T-helper 1 cell treated with Interleukin-12 subunit alpha and Interleukin-12 subunit beta and Interleukin-4 antibody, amounts not matched to agents 30 μg/mL and 1 μg/mL, for 36 hours (primary cell): Measurements from ENCODE around the gene LPCAT2.

Source experiments
- H3K27ac Mint-ChIP-seq: one replicate; pipeline ENCODE4 v1.8.0; 2021; ENCODE audit warnings: mild to moderate bottlenecking, mixed read lengths
- H3K27me3 Mint-ChIP-seq: one replicate; pipeline ENCODE4 v1.8.0; 2021; ENCODE audit warnings: low read depth, mixed read lengths
- H3K36me3 Mint-ChIP-seq: one replicate; pipeline ENCODE4 v1.8.0; 2021; ENCODE audit warnings: low read depth, mixed read lengths
- H3K4me1 Mint-ChIP-seq: one replicate; pipeline ENCODE4 v1.8.0; 2021; ENCODE audit warnings: low read depth, mixed read lengths
- H3K4me3 Mint-ChIP-seq: one replicate; pipeline ENCODE4 v1.8.0; 2021; ENCODE audit warnings: mild to moderate bottlenecking, moderate library complexity, mixed read lengths
- H3K9me3 Mint-ChIP-seq: one replicate; pipeline ENCODE4 v1.8.0; 2021; ENCODE audit warnings: mixed read lengths

LPCAT2 gene

DNA sequence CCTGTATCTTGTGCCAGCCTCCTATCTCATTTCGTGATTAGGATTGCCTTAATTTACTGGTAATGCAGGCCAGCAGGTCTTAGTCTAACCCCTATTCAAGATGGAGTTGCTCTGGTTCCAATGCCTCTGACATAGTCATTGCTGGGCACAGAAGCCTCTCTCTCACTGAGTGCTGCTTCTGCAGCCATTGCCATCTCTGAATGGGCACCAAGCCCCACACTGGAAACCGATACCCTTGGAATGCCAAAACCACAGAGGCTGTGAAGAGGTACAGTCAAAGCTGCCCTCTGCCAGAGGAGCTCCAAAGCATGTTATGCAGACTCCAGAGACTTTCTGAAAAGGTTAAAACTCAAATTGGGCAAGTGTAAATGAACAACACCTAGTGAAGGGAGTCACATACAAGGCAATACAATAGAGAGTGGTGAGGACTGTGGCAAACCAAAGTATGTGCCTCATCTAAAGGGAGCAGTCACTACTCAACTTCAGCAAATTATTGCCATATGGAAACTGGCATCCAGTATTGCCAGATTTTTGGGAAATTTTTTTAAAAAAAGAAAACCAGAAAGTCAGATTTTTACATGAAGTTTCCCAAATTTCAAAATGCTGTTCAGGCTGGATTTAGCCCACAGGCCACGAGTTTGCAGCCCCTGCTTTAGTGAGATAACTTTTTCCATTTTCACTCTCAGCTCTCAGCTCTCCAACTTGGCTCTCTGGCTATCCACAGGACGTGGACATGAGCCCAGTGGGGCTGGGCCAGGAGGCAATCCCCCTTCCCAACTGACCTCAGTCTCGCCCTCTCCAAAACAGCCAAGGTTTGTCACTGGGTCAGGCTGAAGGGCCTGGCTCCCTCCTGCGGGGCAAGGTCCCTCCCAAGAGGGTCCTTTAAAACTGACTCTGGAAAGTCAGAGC is 32.0 kb upstream of the LPCAT2 start:
- Mint-ChIP-seq H3K27ac (no peak overlapping the region), H3K4me1 (peaks cover 2% of the 10 kb centered on the region), H3K36me3 (no peaks in the 10 kb centered on the region), H3K27me3 (peaks cover 46% of the 10 kb centered on the region), H3K9me3 (no peaks in the 10 kb centered on the region), H3K4me3 (no peak overlapping the region)

DNA sequence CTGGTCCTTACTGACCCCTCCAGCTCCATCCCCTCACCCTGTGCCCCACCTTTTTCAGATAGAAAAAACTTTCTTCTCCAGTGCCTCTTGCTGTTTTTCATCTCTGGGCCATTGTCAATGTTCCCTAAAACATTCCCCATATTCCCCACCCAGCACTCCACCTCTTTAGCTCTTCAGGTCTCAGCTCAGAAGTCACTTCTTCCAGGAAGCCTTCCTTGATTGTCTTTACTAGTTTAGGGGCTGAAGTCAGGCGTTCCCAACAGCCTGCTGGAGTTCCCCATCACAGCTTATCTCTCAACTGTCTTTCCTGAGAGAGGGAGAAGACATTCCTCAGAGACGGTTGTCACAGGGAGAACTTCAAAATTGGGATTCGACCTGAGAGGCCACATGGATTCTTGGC is 31.1 kb upstream of the LPCAT2 start:
- H3K9me3 Mint-ChIP-seq = no peaks in the 10 kb centered on the region
- no peak overlapping the region for H3K4me3 Mint-ChIP-seq
- no peaks in the 10 kb centered on the region for H3K36me3 Mint-ChIP-seq
- H3K27ac Mint-ChIP-seq = no peak overlapping the region
- peaks cover 48% of the 10 kb centered on the region for H3K27me3 Mint-ChIP-seq
- H3K4me1 Mint-ChIP-seq = no peaks in the 10 kb centered on the region

DNA sequence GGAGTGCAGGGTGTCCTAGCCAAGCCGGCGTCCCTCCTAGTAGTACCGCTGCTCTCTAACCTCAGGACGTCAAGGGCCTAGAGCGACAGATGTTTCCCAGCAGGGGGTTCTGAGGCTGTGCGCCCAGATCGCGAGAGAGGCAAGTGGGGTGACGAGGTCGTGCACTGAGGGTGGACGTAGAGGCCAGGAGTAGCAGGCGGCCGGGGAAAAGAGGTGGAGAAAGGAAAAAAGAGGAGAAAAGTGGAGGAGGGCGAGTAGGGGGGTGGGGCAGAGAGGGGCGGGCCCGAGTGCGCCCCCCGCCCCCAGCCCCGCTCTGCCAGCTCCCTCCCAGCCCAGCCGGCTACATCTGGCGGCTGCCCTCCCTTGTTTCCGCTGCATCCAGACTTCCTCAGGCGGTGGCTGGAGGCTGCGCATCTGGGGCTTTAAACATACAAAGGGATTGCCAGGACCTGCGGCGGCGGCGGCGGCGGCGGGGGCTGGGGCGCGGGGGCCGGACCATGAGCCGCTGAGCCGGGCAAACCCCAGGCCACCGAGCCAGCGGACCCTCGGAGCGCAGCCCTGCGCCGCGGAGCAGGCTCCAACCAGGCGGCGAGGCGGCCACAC is 29.9 kb upstream of the LPCAT2 start, which contains the start of gene MMP2:
TSS of gene MMP2 (plus strand) at position 372 of the 603 bp plus-strand sequence. CDS start 282 bp downstream, outside the sequence.
- Mint-ChIP-seq H3K27ac (no peak within 1 kb of the TSS), H3K4me1 (no peaks in the 10 kb centered on the region), H3K36me3 (no peaks in the 10 kb centered on the region), H3K4me3 (peak within 1 kb of the TSS; percentile 48), H3K27me3 (peaks cover 48% of the 10 kb centered on the region), H3K9me3 (no peaks in the 10 kb centered on the region)

DNA sequence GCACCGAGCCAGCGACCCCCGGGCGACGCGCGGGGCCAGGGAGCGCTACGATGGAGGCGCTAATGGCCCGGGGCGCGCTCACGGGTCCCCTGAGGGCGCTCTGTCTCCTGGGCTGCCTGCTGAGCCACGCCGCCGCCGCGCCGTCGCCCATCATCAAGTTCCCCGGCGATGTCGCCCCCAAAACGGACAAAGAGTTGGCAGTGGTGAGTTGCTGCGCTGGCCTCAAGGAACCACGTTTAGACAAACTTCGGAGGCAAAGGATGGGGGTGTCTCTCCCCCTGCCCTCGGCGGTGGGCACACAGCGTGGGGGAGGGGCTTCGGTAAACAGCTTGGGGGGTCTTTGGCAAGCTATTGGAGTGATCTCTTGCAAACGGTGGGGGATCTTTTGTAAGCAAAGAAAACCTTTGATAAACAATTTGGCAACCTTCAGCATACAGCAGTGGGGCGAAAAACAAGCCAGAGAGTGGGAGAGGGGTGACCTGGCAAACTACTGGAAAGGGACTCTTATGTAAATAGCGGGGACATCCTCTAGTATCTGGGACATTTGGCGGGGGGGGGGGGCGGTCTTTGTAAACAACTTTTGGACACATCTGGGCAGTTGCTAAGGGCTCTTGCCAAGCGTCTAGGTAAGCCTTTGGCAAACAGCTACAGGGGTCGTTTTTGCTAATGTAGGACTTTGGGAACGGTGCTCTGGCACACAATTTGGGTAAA is 29.3 kb upstream of the LPCAT2 start:
- H3K9me3 Mint-ChIP-seq = no peaks in the 10 kb centered on the region
- H3K27ac Mint-ChIP-seq = no peak overlapping the region
- no peaks in the 10 kb centered on the region for H3K4me1 Mint-ChIP-seq
- no peaks in the 10 kb centered on the region for H3K36me3 Mint-ChIP-seq
- peak overlapping the region; percentile 48 for H3K4me3 Mint-ChIP-seq
- peaks cover 48% of the 10 kb centered on the region for H3K27me3 Mint-ChIP-seq

DNA sequence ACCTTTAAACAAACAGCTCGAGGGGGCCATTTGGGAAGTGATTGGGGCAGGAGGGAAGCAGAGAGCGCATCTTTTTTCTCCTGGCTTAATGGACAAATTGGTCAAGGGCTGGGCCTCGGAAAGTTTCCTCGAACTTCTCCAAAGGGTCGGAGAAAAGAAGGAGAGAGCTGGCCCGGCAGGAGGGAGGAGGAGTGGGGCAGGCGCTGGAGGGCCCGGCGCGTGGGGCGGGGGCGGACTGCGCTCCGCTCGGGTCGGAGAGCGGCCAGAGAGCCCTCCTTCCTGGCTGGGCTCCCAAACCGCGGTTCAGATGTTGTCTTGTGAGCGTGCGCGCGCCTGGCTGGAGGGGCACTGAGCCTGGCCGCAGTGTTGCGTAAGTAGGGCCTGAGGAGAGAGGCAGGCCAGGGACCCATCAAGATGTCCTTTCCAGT is 28.6 kb upstream of the LPCAT2 start:
- no peaks in the 10 kb centered on the region for H3K9me3 Mint-ChIP-seq
- H3K4me1 Mint-ChIP-seq = no peaks in the 10 kb centered on the region
- no peak overlapping the region for H3K27ac Mint-ChIP-seq
- H3K4me3 Mint-ChIP-seq = no peak overlapping the region
- H3K36me3 Mint-ChIP-seq = no peaks in the 10 kb centered on the region
- peaks cover 48% of the 10 kb centered on the region for H3K27me3 Mint-ChIP-seq

DNA sequence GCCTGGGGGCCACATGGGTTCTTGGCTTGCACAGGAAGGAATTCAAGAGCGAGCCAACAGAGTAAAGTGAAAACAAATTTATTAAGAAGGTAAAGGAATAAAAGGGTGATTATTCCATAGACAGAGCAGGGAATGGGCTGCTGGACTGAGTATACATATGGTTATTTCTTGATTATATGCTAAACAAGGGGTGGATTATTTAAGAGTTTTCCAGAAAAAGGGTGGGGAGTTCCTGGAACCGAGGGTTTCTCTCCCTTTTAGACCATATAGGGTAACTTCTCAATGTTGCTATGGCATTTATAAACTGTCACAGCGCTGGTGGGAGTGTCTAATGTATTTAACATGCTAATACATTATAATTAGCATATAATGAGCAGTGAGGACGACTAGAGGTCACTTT is 27.8 kb upstream of the LPCAT2 start:
- no peak overlapping the region for H3K27ac Mint-ChIP-seq
- H3K4me1 Mint-ChIP-seq = no peaks in the 10 kb centered on the region
- H3K4me3 Mint-ChIP-seq = no peak overlapping the region
- H3K36me3 Mint-ChIP-seq = no peaks in the 10 kb centered on the region
- no peaks in the 10 kb centered on the region for H3K9me3 Mint-ChIP-seq
- H3K27me3 Mint-ChIP-seq = peaks cover 45% of the 10 kb centered on the region

DNA sequence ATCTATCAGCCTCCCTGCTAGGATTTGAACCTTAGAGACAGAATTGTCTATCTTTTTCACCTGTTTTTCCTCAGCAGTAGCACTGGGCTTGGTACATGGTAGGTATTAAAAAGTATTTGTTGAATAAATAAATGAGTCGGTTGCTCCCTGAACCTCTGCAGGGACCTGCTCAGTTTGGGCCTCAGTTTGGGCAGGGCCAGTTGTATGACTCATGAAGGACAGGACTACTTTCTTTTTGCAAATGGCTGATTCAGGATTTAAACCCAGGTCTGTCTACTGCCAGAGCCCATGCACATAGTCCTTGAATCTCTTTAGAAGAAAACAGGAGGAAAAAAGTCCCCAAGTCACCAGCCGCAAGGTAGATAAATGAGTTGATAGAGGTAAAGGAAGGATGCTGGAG is 26.8 kb upstream of the LPCAT2 start:
- Mint-ChIP-seq H3K9me3 (no peaks in the 10 kb centered on the region), H3K4me3 (no peak overlapping the region), H3K27me3 (peaks cover 44% of the 10 kb centered on the region), H3K4me1 (no peaks in the 10 kb centered on the region), H3K27ac (no peak overlapping the region), H3K36me3 (no peaks in the 10 kb centered on the region)

DNA sequence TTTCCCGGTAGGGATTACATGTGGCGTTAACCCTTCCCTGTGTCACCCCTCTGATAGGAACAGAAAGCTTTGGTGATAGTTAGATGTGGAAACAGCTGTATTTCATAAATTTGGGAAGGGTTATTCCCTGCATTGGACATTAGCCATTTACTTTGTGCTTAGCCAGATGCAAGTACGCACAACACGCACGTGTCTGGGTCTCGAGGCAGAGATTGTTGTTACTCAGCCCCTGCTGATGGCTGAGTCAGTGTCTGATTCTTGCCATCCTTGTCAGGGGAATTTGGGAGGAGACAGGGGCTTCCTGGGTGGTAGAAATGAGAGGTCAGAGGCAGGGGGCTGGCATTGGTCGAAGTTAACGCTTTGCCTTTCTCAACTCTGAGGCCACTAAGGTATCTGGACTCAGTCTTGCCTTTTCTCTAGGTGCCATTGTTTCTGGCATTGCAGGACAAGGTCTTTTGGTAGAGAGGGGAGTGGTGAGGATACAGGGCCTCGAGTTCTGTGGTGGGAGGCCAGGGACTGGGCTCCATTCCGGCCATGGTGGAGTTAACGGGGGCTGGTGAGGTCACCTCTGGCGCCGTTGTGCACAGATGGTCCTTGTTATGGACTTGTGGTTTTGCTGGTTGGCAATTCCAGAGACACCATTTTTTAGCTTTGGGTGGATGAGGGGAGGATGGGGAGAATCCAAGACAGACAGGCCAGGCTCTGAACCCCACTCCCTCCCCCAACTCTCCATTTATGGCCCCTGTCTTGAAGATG is 21.6 kb upstream of the LPCAT2 start:
- no peak overlapping the region for H3K4me3 Mint-ChIP-seq
- H3K36me3 Mint-ChIP-seq = no peaks in the 10 kb centered on the region
- H3K9me3 Mint-ChIP-seq = no peaks in the 10 kb centered on the region
- no peaks in the 10 kb centered on the region for H3K4me1 Mint-ChIP-seq
- no peak overlapping the region for H3K27ac Mint-ChIP-seq
- no peaks in the 10 kb centered on the region for H3K27me3 Mint-ChIP-seq

DNA sequence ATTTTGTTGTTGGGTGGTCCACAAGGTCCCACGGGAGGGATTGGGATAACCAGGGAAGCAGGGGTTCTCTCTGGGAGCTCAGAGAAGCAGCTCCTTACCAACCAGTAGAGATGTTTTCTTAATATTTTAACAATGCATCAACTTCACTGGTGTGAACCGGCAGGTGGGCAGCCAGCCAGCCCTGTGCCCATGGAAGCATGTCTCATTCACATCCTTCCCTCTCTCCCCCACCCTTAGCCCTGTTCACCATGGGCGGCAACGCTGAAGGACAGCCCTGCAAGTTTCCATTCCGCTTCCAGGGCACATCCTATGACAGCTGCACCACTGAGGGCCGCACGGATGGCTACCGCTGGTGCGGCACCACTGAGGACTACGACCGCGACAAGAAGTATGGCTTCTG is 20.6 kb upstream of the LPCAT2 start:
- no peak overlapping the region for H3K4me3 Mint-ChIP-seq
- no peak overlapping the region for H3K27ac Mint-ChIP-seq
- H3K9me3 Mint-ChIP-seq = no peaks in the 10 kb centered on the region
- no peaks in the 10 kb centered on the region for H3K27me3 Mint-ChIP-seq
- H3K4me1 Mint-ChIP-seq = no peaks in the 10 kb centered on the region
- no peaks in the 10 kb centered on the region for H3K36me3 Mint-ChIP-seq

DNA sequence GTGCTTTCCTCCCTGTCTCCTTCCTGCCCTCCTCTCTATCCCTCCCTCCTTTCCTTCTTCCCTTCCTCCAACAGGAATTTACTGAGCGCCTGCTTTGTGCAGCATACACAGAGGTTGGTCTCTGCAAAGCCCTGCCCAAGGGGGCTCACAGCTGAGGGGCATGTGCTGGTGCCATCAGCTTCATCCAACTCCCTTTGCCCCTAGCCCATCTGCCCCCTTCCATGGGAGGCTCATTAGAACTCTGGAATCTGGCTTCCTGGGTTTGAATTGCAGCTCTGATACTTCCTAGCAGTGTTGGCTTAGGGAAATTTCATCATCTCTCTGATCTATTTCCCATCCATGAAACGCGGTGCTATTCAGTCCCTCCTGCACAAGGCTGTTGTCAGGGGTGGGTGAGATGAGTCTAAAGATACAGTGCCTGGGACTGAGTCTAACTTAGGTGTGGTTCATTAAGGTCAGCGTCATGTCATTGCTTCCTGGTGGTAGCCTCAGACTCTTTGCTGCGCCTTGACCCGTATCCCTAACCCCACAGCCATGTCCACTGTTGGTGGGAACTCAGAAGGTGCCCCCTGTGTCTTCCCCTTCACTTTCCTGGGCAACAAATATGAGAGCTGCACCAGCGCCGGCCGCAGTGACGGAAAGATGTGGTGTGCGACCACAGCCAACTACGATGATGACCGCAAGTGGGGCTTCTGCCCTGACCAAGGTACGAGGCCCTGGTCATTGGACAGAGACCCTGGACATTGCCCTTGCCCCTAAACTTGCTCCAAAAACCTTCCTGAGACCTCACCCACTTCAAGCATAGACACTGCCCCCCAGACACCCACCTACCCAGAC is 19.5 kb upstream of the LPCAT2 start:
- H3K27me3 Mint-ChIP-seq = no peaks in the 10 kb centered on the region
- no peaks in the 10 kb centered on the region for H3K36me3 Mint-ChIP-seq
- H3K9me3 Mint-ChIP-seq = no peaks in the 10 kb centered on the region
- no peaks in the 10 kb centered on the region for H3K4me1 Mint-ChIP-seq
- H3K4me3 Mint-ChIP-seq = no peak overlapping the region
- no peak overlapping the region for H3K27ac Mint-ChIP-seq

DNA sequence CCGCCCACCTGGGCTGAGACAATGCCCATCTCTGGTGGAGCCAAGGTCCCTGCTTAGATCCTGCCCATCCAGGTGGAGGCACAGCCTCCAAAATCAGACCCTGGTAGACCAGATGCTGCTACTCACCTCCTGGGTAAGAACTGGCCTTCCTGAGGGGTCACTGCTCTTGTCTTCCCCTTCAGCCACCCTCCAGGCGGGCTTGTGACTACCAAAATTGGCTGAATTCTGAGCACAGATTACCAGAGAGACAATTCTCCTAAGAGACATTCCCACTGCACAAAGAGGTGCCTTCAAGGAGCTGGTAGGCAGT is 19.0 kb upstream of the LPCAT2 start:
- H3K9me3 Mint-ChIP-seq = no peaks in the 10 kb centered on the region
- no peak overlapping the region for H3K27ac Mint-ChIP-seq
- H3K27me3 Mint-ChIP-seq = no peaks in the 10 kb centered on the region
- no peaks in the 10 kb centered on the region for H3K4me1 Mint-ChIP-seq
- no peaks in the 10 kb centered on the region for H3K36me3 Mint-ChIP-seq
- H3K4me3 Mint-ChIP-seq = no peak overlapping the region

DNA sequence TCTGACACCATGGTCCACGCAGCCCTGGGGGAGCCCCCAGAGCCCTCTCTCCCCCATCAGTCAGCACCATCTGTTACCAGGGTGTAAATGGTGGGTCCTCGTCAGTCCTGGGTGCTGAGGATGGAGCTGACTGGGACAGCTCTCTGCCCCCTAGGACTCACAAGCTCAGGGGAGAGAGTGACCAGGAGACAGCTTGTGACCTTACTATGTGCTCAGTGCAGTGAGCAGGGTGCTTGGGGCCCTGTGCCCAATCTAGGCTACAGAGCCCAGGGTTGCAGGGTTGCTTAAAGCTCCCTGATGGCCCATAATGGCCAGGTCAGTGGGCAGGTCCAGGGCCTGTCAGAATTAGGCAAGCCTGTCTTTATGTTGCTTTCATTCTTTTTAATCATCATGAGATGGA is 18.6 kb upstream of the LPCAT2 start:
- no peak overlapping the region for H3K4me3 Mint-ChIP-seq
- H3K27me3 Mint-ChIP-seq = no peaks in the 10 kb centered on the region
- H3K9me3 Mint-ChIP-seq = no peaks in the 10 kb centered on the region
- no peak overlapping the region for H3K27ac Mint-ChIP-seq
- no peaks in the 10 kb centered on the region for H3K4me1 Mint-ChIP-seq
- H3K36me3 Mint-ChIP-seq = no peaks in the 10 kb centered on the region

DNA sequence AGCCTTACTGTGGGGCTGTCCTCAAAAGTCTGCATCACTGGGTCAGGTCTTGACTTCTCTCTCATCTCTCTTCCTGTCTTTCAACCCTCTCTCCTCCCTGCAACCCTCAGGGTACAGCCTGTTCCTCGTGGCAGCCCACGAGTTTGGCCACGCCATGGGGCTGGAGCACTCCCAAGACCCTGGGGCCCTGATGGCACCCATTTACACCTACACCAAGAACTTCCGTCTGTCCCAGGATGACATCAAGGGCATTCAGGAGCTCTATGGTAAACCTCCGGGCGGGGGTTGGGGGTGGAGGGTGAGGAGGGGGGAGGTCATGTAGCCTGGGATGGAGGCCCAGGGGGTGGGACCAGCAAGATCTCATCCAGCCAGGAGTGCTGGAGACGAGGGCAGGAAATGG is 17.2 kb upstream of the LPCAT2 start:
- Mint-ChIP-seq H3K9me3 (no peaks in the 10 kb centered on the region), H3K4me3 (no peak overlapping the region)

More for the DNA sequence above, 17.2 kb upstream of the LPCAT2 start:
- Mint-ChIP-seq H3K36me3 (no peaks in the 10 kb centered on the region), H3K4me1 (peaks cover 2% of the 10 kb centered on the region), H3K27me3 (peaks cover 3% of the 10 kb centered on the region), H3K27ac (no peak overlapping the region)
